HEK293 (cell line): ENCODE data around the gene PRDM15.

Source experiments
- CTCF ChIA-PET: fragments of 350-600 bp; formaldehyde crosslinking; extraction: SDS; loops from one replicate; lab custom pipeline; 2021; ENCODE audit warnings: antibody characterized with exemption; lab: Yijun Ruan, JAX
- POLR2A ChIA-PET: fragments of 300-600 bp; formaldehyde crosslinking; extraction: SDS; loops from one replicate; lab custom pipeline; 2020; ENCODE audit warnings: antibody characterized with exemption, inconsistent platforms; lab: Yijun Ruan, JAX
- H3K27ac ChIP-seq: fragments of 200-500 bp; sonication (Bioruptor generic); 2 replicates; pipeline ENCODE4 v1.5.1; 2014; ENCODE audit warnings: low read depth, low read length, control low read depth, inconsistent platforms; ENCODE audit errors: extremely low read depth
- H3K36me3 ChIP-seq, 2 experiments: fragments of 200-500 bp in 1 of 2; sonication (Bioruptor generic) in 1 of 2; 1 replicate in 1 of 2; 2 replicates in 1 of 2; pipeline ENCODE4 v1.5.1; 2014 to 2017; ENCODE audit warnings: inconsistent platforms in 2 of 2, low read length in 2 of 2; ENCODE audit not compliant: control insufficient read depth in 2 of 2, insufficient read depth in 1 of 2
- H3K4me1 ChIP-seq: fragments of 200-500 bp; sonication (Bioruptor generic); 2 replicates; pipeline ENCODE4 v1.5.1; 2014; ENCODE audit warnings: mild to moderate bottlenecking, low read length, inconsistent platforms; ENCODE audit not compliant: control insufficient read depth, insufficient read depth
- H3K4me3 ChIP-seq: 2 replicates; pipeline ENCODE4 v1.5.1; 2011; ENCODE audit warnings: low read depth, mild to moderate bottlenecking, control low read depth, low read length, moderate library complexity
- H3K9me3 ChIP-seq: fragments of 200-500 bp; sonication (Bioruptor generic); 2 replicates; pipeline ENCODE4 v1.5.1; 2014; ENCODE audit warnings: low read depth, low read length, inconsistent platforms; ENCODE audit not compliant: control insufficient read depth, insufficient read depth
- IKZF3 ChIP-seq: fragments of 450-650 bp; IDR thresholded peaks from 2 replicates; pipeline ENCODE4 v1.5.0; 2018; ENCODE audit warnings: missing biosample characterization, mild to moderate bottlenecking, missing genetic modification characterization, moderate library complexity
- MEIS1 ChIP-seq: sonication (generic); formaldehyde crosslinking; IDR thresholded peaks from 2 replicates; pipeline ENCODE4 v1.8.1; 2022; ENCODE audit warnings: missing genetic modification reagents, mild to moderate bottlenecking, borderline replicate concordance
- OVOL3 ChIP-seq: fragments of 450-650 bp; formaldehyde crosslinking; IDR thresholded peaks from 2 replicates; pipeline ENCODE4 v1.5.1; 2016; ENCODE audit warnings: missing biosample characterization, missing genetic modification characterization
- YY2 ChIP-seq: fragments of 450-650 bp; formaldehyde crosslinking; IDR thresholded peaks from 2 replicates; pipeline ENCODE4 v1.5.1; 2016; ENCODE audit warnings: missing biosample characterization, missing genetic modification characterization
- ZNF112 ChIP-seq: fragments of 450-650 bp; formaldehyde crosslinking; IDR thresholded peaks from 2 replicates; pipeline ENCODE4 v1.5.0; 2017; ENCODE audit warnings: missing biosample characterization, missing genetic modification characterization
- ZNF132 ChIP-seq: fragments of 450-650 bp; formaldehyde crosslinking; IDR thresholded peaks from 2 replicates; pipeline ENCODE4 v1.5.1; 2017; ENCODE audit warnings: missing biosample characterization, missing genetic modification characterization, borderline replicate concordance
- ZNF138 ChIP-seq: fragments of 450-650 bp; formaldehyde crosslinking; IDR thresholded peaks from 2 replicates; pipeline ENCODE4 v1.5.1; 2016; ENCODE audit warnings: missing biosample characterization, missing genetic modification characterization, borderline replicate concordance
- ZNF140 ChIP-seq: fragments of 450-650 bp; formaldehyde crosslinking; IDR thresholded peaks from 2 replicates; pipeline ENCODE4 v1.5.1; 2016; ENCODE audit warnings: missing biosample characterization, missing genetic modification characterization
- ZNF16 ChIP-seq: fragments of 450-650 bp; formaldehyde crosslinking; IDR thresholded peaks from 2 replicates; pipeline ENCODE4 v1.5.1; 2016; ENCODE audit warnings: low read depth, missing biosample characterization, missing genetic modification characterization
- ZNF169 ChIP-seq: fragments of 450-650 bp; formaldehyde crosslinking; IDR thresholded peaks from 2 replicates; pipeline ENCODE4 v1.5.1; 2016; ENCODE audit warnings: missing biosample characterization, missing genetic modification characterization
- ZNF184 ChIP-seq: fragments of 450-650 bp; IDR thresholded peaks from 2 replicates; pipeline ENCODE4 v1.5.1; 2018; ENCODE audit warnings: missing biosample characterization, mild to moderate bottlenecking, missing genetic modification characterization
- ZNF2 ChIP-seq: fragments of 450-650 bp; formaldehyde crosslinking; IDR thresholded peaks from 2 replicates; pipeline ENCODE4 v1.5.1; 2016; ENCODE audit warnings: missing biosample characterization, missing genetic modification characterization
- ZNF223 ChIP-seq: fragments of 450-650 bp; formaldehyde crosslinking; IDR thresholded peaks from 2 replicates; pipeline ENCODE4 v1.5.1; 2016; ENCODE audit warnings: missing biosample characterization, missing genetic modification characterization
- ZNF26 ChIP-seq: fragments of 450-650 bp; formaldehyde crosslinking; IDR thresholded peaks from 2 replicates; pipeline ENCODE4 v1.5.1; 2016; ENCODE audit warnings: missing biosample characterization, missing genetic modification characterization
- ZNF311 ChIP-seq: fragments of 450-650 bp; formaldehyde crosslinking; IDR thresholded peaks from 2 replicates; pipeline ENCODE4 v1.5.1; 2017; ENCODE audit warnings: missing biosample characterization, missing genetic modification characterization, borderline replicate concordance
- ZNF391 ChIP-seq: fragments of 450-650 bp; formaldehyde crosslinking; IDR thresholded peaks from 2 replicates; pipeline ENCODE4 v1.5.1; 2016; ENCODE audit warnings: low read depth, missing biosample characterization, missing genetic modification characterization, borderline replicate concordance
- ZNF423 ChIP-seq: fragments of 450-650 bp; formaldehyde crosslinking; IDR thresholded peaks from 2 replicates; pipeline ENCODE4 v1.5.1; 2016; ENCODE audit warnings: missing biosample characterization, missing genetic modification characterization
- ZNF501 ChIP-seq: fragments of 450-650 bp; formaldehyde crosslinking; IDR thresholded peaks from 2 replicates; pipeline ENCODE4 v1.5.1; 2016; ENCODE audit warnings: missing biosample characterization, missing genetic modification characterization
- ZNF521 ChIP-seq: fragments of 450-650 bp; formaldehyde crosslinking; IDR thresholded peaks from 2 replicates; pipeline ENCODE4 v1.5.1; 2017; ENCODE audit warnings: missing biosample characterization, mild to moderate bottlenecking, missing genetic modification characterization
- ZNF544 ChIP-seq: fragments of 450-650 bp; formaldehyde crosslinking; IDR thresholded peaks from 2 replicates; pipeline ENCODE4 v1.5.0; 2017; ENCODE audit warnings: missing biosample characterization, missing genetic modification characterization
- ZNF558 ChIP-seq: fragments of 450-650 bp; formaldehyde crosslinking; IDR thresholded peaks from 2 replicates; pipeline ENCODE4 v1.5.1; 2016; ENCODE audit warnings: missing biosample characterization, missing genetic modification characterization
- ZNF664 ChIP-seq: fragments of 450-650 bp; formaldehyde crosslinking; IDR thresholded peaks from 2 replicates; pipeline ENCODE4 v1.5.1; 2016; ENCODE audit warnings: missing biosample characterization, missing genetic modification characterization
- TF ChIP-seq, protein P1 (sequence below): fragments of 450-650 bp; formaldehyde crosslinking; IDR thresholded peaks from 2 replicates; pipeline ENCODE4 v1.5.1; 2017; ENCODE audit warnings: missing biosample characterization, missing genetic modification characterization
- TF ChIP-seq, protein P2 (sequence below): fragments of 450-650 bp; formaldehyde crosslinking; IDR thresholded peaks from 2 replicates; pipeline ENCODE4 v1.5.1; 2017; ENCODE audit warnings: missing biosample characterization, missing genetic modification characterization
- TF ChIP-seq, protein P3 (sequence below): fragments of 450-650 bp; formaldehyde crosslinking; IDR thresholded peaks from 2 replicates; pipeline ENCODE4 v1.5.1; 2016; ENCODE audit warnings: missing biosample characterization, missing genetic modification characterization
- TF ChIP-seq, protein P4 (sequence below): fragments of 450-650 bp; IDR thresholded peaks from 2 replicates; pipeline ENCODE4 v1.5.1; 2018; ENCODE audit warnings: missing biosample characterization, missing genetic modification characterization

Gene PRDM15, protein sequence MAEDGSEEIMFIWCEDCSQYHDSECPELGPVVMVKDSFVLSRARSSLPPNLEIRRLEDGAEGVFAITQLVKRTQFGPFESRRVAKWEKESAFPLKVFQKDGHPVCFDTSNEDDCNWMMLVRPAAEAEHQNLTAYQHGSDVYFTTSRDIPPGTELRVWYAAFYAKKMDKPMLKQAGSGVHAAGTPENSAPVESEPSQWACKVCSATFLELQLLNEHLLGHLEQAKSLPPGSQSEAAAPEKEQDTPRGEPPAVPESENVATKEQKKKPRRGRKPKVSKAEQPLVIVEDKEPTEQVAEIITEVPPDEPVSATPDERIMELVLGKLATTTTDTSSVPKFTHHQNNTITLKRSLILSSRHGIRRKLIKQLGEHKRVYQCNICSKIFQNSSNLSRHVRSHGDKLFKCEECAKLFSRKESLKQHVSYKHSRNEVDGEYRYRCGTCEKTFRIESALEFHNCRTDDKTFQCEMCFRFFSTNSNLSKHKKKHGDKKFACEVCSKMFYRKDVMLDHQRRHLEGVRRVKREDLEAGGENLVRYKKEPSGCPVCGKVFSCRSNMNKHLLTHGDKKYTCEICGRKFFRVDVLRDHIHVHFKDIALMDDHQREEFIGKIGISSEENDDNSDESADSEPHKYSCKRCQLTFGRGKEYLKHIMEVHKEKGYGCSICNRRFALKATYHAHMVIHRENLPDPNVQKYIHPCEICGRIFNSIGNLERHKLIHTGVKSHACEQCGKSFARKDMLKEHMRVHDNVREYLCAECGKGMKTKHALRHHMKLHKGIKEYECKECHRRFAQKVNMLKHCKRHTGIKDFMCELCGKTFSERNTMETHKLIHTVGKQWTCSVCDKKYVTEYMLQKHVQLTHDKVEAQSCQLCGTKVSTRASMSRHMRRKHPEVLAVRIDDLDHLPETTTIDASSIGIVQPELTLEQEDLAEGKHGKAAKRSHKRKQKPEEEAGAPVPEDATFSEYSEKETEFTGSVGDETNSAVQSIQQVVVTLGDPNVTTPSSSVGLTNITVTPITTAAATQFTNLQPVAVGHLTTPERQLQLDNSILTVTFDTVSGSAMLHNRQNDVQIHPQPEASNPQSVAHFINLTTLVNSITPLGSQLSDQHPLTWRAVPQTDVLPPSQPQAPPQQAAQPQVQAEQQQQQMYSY

GRCh38 chr21:41879190-41879998 is at the start of gene PRDM15:
Gene PRDM15 (minus strand): TSS chr21:41879344. CDS start chr21:41860363, 18,981 bp downstream.
- Histone ChIP-seq H3K4me1 (no peaks in the 10 kb centered on the region), H3K27ac (peak within 1 kb of the TSS; percentile 92), H3K9me3 (no peaks in the 10 kb centered on the region), H3K36me3 (no peaks in the 10 kb centered on the region), H3K4me3 (peak within 1 kb of the TSS; percentile 50)
- POLR2A ChIA-PET: interaction anchor here (0.6 to 1.1 kb wide), 3 partner anchors 15 to 272 kb away, joined by 3 read pairs; no protein-coding TSS in a partner anchor
- CTCF ChIA-PET: interaction anchor here (0.6 to 2.5 kb wide), 4 partner anchors 62 to 237 kb away, joined by 3 to 9 read pairs (median 4); partner anchors contain the start of gene RIPK4
- TF ChIP-seq, protein P1, sequence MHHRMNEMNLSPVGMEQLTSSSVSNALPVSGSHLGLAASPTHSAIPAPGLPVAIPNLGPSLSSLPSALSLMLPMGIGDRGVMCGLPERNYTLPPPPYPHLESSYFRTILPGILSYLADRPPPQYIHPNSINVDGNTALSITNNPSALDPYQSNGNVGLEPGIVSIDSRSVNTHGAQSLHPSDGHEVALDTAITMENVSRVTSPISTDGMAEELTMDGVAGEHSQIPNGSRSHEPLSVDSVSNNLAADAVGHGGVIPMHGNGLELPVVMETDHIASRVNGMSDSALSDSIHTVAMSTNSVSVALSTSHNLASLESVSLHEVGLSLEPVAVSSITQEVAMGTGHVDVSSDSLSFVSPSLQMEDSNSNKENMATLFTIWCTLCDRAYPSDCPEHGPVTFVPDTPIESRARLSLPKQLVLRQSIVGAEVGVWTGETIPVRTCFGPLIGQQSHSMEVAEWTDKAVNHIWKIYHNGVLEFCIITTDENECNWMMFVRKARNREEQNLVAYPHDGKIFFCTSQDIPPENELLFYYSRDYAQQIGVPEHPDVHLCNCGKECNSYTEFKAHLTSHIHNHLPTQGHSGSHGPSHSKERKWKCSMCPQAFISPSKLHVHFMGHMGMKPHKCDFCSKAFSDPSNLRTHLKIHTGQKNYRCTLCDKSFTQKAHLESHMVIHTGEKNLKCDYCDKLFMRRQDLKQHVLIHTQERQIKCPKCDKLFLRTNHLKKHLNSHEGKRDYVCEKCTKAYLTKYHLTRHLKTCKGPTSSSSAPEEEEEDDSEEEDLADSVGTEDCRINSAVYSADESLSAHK: no peak
- TF ChIP-seq ZNF223 (tag by site-specific recombination) (no peak), ZNF140 (tag by site-specific recombination) (no peak), YY2 (tag by site-specific recombination) (no peak), ZNF501 (tag by site-specific recombination) (no peak), ZNF558 (tag by site-specific recombination) (no peak), IKZF3 (tag by site-specific recombination) (no peak), ZNF664 (tag by site-specific recombination) (no peak), ZNF544 (tag by site-specific recombination) (no peak), MEIS1 (CRISPR knock-in tag) (no peak), ZNF391 (tag by site-specific recombination) (no peak), ZNF16 (no peak), ZNF311 (no peak), ZNF521 (no peak), ZNF112 (tag by site-specific recombination) (no peak), ZNF423 (tag by site-specific recombination) (no peak), ZNF138 (tag by site-specific recombination) (no peak), OVOL3 (tag by site-specific recombination) (no peak), ZNF132 (tag by site-specific recombination) (no peak), ZNF2 (tag by site-specific recombination) (no peak), ZNF184 (tag by site-specific recombination) (no peak), ZNF169 (no peak), ZNF26 (tag by site-specific recombination) (no peak)
- TF ChIP-seq, protein P2, sequence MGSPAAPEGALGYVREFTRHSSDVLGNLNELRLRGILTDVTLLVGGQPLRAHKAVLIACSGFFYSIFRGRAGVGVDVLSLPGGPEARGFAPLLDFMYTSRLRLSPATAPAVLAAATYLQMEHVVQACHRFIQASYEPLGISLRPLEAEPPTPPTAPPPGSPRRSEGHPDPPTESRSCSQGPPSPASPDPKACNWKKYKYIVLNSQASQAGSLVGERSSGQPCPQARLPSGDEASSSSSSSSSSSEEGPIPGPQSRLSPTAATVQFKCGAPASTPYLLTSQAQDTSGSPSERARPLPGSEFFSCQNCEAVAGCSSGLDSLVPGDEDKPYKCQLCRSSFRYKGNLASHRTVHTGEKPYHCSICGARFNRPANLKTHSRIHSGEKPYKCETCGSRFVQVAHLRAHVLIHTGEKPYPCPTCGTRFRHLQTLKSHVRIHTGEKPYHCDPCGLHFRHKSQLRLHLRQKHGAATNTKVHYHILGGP (tag by site-specific recombination): no peak
- TF ChIP-seq, protein P3, sequence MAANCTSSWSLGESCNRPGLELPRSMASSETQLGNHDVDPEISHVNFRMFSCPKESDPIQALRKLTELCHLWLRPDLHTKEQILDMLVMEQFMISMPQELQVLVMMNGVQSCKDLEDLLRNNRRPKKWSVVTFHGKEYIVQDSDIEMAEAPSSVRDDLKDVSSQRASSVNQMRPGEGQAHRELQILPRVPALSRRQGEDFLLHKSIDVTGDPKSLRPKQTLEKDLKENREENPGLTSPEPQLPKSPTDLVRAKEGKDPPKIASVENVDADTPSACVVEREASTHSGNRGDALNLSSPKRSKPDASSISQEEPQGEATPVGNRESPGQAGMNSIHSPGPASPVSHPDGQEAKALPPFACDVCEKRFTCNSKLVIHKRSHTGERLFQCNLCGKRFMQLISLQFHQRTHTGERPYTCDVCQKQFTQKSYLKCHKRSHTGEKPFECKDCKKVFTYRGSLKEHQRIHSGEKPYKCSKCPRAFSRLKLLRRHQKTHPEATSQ (tag by site-specific recombination): peak; percentile 71; the same call in 1 of the 2 replicates
- TF ChIP-seq, protein P4, sequence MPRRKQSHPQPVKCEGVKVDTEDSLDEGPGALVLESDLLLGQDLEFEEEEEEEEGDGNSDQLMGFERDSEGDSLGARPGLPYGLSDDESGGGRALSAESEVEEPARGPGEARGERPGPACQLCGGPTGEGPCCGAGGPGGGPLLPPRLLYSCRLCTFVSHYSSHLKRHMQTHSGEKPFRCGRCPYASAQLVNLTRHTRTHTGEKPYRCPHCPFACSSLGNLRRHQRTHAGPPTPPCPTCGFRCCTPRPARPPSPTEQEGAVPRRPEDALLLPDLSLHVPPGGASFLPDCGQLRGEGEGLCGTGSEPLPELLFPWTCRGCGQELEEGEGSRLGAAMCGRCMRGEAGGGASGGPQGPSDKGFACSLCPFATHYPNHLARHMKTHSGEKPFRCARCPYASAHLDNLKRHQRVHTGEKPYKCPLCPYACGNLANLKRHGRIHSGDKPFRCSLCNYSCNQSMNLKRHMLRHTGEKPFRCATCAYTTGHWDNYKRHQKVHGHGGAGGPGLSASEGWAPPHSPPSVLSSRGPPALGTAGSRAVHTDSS: no peak; the same call in 1 of the 2 replicates
